OCI-LY3 (cell line): ENCODE measurements around the gene MED26.

Source experiments
- H2AFZ ChIP-seq: fragments of 200-600, 300-600 bp; shearing (Covaris generic); 2 replicates; pipeline ENCODE4 v1.6.0; 2014; ENCODE audit warnings: antibody characterized with exemption, low read depth, low read length
- H3K27ac ChIP-seq: fragments of 200-600, 300-600 bp; sonication (generic); 2 replicates; pipeline ENCODE4 v1.5.1; 2014; ENCODE audit warnings: mild to moderate bottlenecking, low read length, moderate library complexity, mixed read lengths
- H3K27me3 ChIP-seq: fragments of 200-600, 300-600 bp; sonication (generic); 2 replicates; pipeline ENCODE4 v1.6.1; 2014; ENCODE audit warnings: low read depth, low read length, mixed read lengths
- H3K36me3 ChIP-seq: fragments of 200-600, 300-600 bp; sonication (generic); replicated peaks from 2 replicates; pipeline ENCODE3; 2014; ENCODE audit warnings: low read depth, low read length, mixed read lengths
- H3K4me1 ChIP-seq: fragments of 300-600, 200-600 bp; sonication (generic); 2 replicates; pipeline ENCODE4 v1.6.1; 2014; ENCODE audit warnings: low read length, mixed read lengths
- H3K4me2 ChIP-seq: fragments of 200-600, 300-600 bp; sonication (generic); 2 replicates; pipeline ENCODE4 v1.6.1; 2014; ENCODE audit warnings: low read length, mixed read lengths
- H3K4me3 ChIP-seq: fragments of 300-600, 200-600 bp; sonication (generic); 2 replicates; pipeline ENCODE4 v1.5.1; 2014; ENCODE audit warnings: antibody characterized with exemption, mild to moderate bottlenecking, low read length, moderate library complexity
- H3K79me2 ChIP-seq: fragments of 300-600, 200-600 bp; shearing (Covaris generic); 2 replicates; pipeline ENCODE4 v1.6.1; 2014; ENCODE audit warnings: mild to moderate bottlenecking, low read length, mixed read lengths
- H3K9ac ChIP-seq: fragments of 300-600, 200-600 bp; shearing (Covaris generic); 2 replicates; pipeline ENCODE4 v1.6.0; 2014; ENCODE audit warnings: mild to moderate bottlenecking, low read length, moderate library complexity
- H3K9me3 ChIP-seq: fragments of 200-600, 300-600 bp; shearing (Covaris generic); 2 replicates; pipeline ENCODE4 v1.6.1; 2014; ENCODE audit warnings: low read length, mixed read lengths; ENCODE audit not compliant: insufficient read depth
- H4K20me1 ChIP-seq: fragments of 200-600, 300-600 bp; sonication (generic); 2 replicates; pipeline ENCODE4 v1.6.1; 2016; ENCODE audit warnings: low read length, mixed read lengths; ENCODE audit not compliant: insufficient read depth
- CTCF ChIP-seq: fragments of 200-600, 300-600 bp; sonication (generic); IDR thresholded peaks from 2 replicates; pipeline ENCODE4 v1.5.1; 2014; ENCODE audit warnings: antibody characterized with exemption, low read length, low read depth
- EZH2phosphoT487 ChIP-seq: fragments of 200-600 bp; shearing (Covaris generic); IDR thresholded peaks from 2 replicates; pipeline ENCODE4 v1.6.1; 2018; ENCODE audit warnings: antibody characterized with exemption, mixed run types, low read depth

Gene MED26

GRCh38 chr19:16640951-16641350, 12.9 kb upstream of the MED26 start:
- Histone ChIP-seq H2AFZ (no peak overlapping the region), H3K4me3 (no peak overlapping the region), H4K20me1 (peaks cover 9% of the 10 kb centered on the region; the same call in 1 of the 2 replicates), H3K36me3 (peaks cover 60% of the 10 kb centered on the region), H3K9me3 (no peaks in the 10 kb centered on the region), H3K27ac (no peak overlapping the region), H3K27me3 (no peaks in the 10 kb centered on the region), H3K4me2 (no peak overlapping the region), H3K9ac (no peak overlapping the region), H3K4me1 (no peaks in the 10 kb centered on the region), H3K79me2 (peaks cover 70% of the 10 kb centered on the region)
- no peak for TF ChIP-seq EZH2phosphoT487
- no peak for TF ChIP-seq CTCF

- H3K79me2 ChIP-seq, result peaks cover 59% of the 10 kb centered on the region
- no peak overlapping the region for H3K4me2 ChIP-seq
- H3K4me3 ChIP-seq, result no peak overlapping the region
- H3K36me3 ChIP-seq, result peaks cover 57% of the 10 kb centered on the region
- no peak overlapping the region for H3K9ac ChIP-seq
- H3K4me1 ChIP-seq, result no peaks in the 10 kb centered on the region
- TF ChIP-seq EZH2phosphoT487, result no peak
- TF ChIP-seq CTCF, result no peak
- H3K27ac ChIP-seq, result no peak overlapping the region
- no peaks in the 10 kb centered on the region for H3K9me3 ChIP-seq
- H3K27me3 ChIP-seq, result no peaks in the 10 kb centered on the region
- peaks cover 9% of the 10 kb centered on the region; the same call in 1 of the 2 replicates for H4K20me1 ChIP-seq
- no peak overlapping the region for H2AFZ ChIP-seq
Observed at GRCh38 chr19:16638666-16639065, 10.7 kb upstream of the MED26 start.

GRCh38 chr19:16637535-16637934, 9.5 kb upstream of the MED26 start:
- no peak overlapping the region for H3K4me3 ChIP-seq
- peaks cover 53% of the 10 kb centered on the region for H3K36me3 ChIP-seq
- no peak overlapping the region for H3K27ac ChIP-seq
- no peak overlapping the region for H2AFZ ChIP-seq
- no peak overlapping the region for H3K4me2 ChIP-seq
- H3K9me3 ChIP-seq, result no peaks in the 10 kb centered on the region
- H4K20me1 ChIP-seq, result peaks cover 9% of the 10 kb centered on the region; the same call in 1 of the 2 replicates
- H3K4me1 ChIP-seq, result no peaks in the 10 kb centered on the region
- H3K9ac ChIP-seq, result no peak overlapping the region
- H3K27me3 ChIP-seq, result no peaks in the 10 kb centered on the region
- peaks cover 55% of the 10 kb centered on the region for H3K79me2 ChIP-seq
- TF ChIP-seq CTCF (no peak), EZH2phosphoT487 (no peak)

GRCh38 chr19:16631465-16631864, 3.5 kb upstream of the MED26 start:
- peaks cover 29% of the 10 kb centered on the region for H3K36me3 ChIP-seq
- no peak overlapping the region for H2AFZ ChIP-seq
- H4K20me1 ChIP-seq, result peaks cover 11% of the 10 kb centered on the region
- TF ChIP-seq EZH2phosphoT487, result no peak
- TF ChIP-seq CTCF, result no peak
- H3K4me3 ChIP-seq, result no peak overlapping the region
- no peak overlapping the region for H3K27ac ChIP-seq
- H3K79me2 ChIP-seq, result peaks cover 27% of the 10 kb centered on the region
- no peak overlapping the region for H3K4me2 ChIP-seq
- H3K9ac ChIP-seq, result no peak overlapping the region
- H3K4me1 ChIP-seq, result peaks cover 15% of the 10 kb centered on the region
- no peaks in the 10 kb centered on the region for H3K27me3 ChIP-seq
- no peaks in the 10 kb centered on the region for H3K9me3 ChIP-seq
